Right cardiac atrium (tissue), 5 donors: ENCODE data around the gene PKHD1. TPM values are rescaled to one million over a fixed set of nuclear protein-coding genes. Genes with fewer than 3 reads are reported as not detected.

Source experiments
- ATAC-seq, 2 donors: fragments of 200-7000 bp; cut with Tn5 transposase; one replicate each; pipeline versions ENCODE4 v1.8.0 to v1.9.1; 2020; ENCODE audit warnings: moderate library complexity in 2 of 2, mild to moderate bottlenecking in 1 of 2
- DNase-seq, 3 donors: peaks; one replicate each; pipeline ENCODE4 v3.0.0-alpha.2; 2020
- H3K27ac ChIP-seq: one replicate; pipeline ENCODE4 v1.5.1; 2013; ENCODE audit warnings: mild to moderate bottlenecking, low read length, control low read depth, moderate library complexity
- H3K27me3 ChIP-seq: one replicate; pipeline ENCODE4 v1.6.1; 2013; ENCODE audit not compliant: control insufficient read depth, insufficient read depth
- H3K4me1 ChIP-seq: one replicate; pipeline ENCODE4 v1.6.1; 2013; ENCODE audit warnings: low read length; ENCODE audit not compliant: control insufficient read depth, insufficient read depth
- H3K4me3 ChIP-seq: one replicate; pipeline ENCODE4 v1.5.1; 2013; ENCODE audit warnings: low read length, control low read depth
- H3K9me3 ChIP-seq: one replicate; pipeline ENCODE4 v1.6.1; 2013; ENCODE audit warnings: low read length; ENCODE audit not compliant: control insufficient read depth
- WGBS: extraction: QIAGEN DNeasy Blood & Tissue Kit; methylation state at CpG from one replicate; pipeline ENCODE4 v1.1.7; 2013; 5-methylcytosine and 5-hydroxymethylcytosine counted together
- intact Hi-C, 4 donors: fragments of 100-400 bp; cut with DNase I; formaldehyde crosslinking; loops; one replicate each; pipeline versions ENCODE4 v1.11.0 to v1.14.0; 2022 to 2023
- polyA plus RNA-seq: library from polyadenylated mRNA; stranded (reverse); fragments of 200-250 nt; gene quantifications from one replicate; pipeline ENCODE4 v1.2.3, GENCODE V29; 2013
- total RNA-seq, 4 donors: library from RNA; stranded (reverse); fragmentation: NEBNext Ultra II Directional; extraction: Animal tissue kit (Norgen Biotek cat#: 25700); gene quantifications; one replicate each; pipeline ENCODE4 v1.2.1, GENCODE V29; 2021
- donor health status: healthy with polysubstance abuse.
- donor health status: DM: no; HTN: yes; CAD: no.
- donor health status: DM: no; HTN: no; CAD: no.
- donor health status: DM: no; HTN: yes; CAD: no; lungs with severe emphysema.
- donor health status: DM: yes; HTN: yes; CAD: no.

Gene PKHD1
- total and polyA plus RNA-seq, 5 donors: under 0.01 to 0.03 TPM; not detected in 3

DNA sequence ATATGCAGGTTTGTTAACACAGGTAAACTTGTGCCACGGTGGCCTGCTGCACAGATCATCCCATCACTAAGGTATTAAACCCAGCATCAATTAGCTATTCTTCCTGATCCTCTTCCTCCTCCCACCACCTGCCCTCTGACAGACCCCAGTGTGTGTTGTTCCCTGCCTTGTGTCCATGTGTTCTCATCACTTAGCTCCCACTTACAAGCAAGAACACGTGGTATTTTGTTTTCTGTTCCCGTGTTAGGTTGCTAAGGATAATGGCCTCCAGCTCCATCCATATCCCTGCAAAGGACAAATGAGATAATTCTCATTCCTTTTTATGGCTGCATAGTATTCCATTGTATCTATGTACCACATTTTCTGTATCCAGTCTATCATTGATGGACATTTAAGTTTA, 294.0 kb downstream of the PKHD1 start:
- no peak for ATAC-seq

DNA sequence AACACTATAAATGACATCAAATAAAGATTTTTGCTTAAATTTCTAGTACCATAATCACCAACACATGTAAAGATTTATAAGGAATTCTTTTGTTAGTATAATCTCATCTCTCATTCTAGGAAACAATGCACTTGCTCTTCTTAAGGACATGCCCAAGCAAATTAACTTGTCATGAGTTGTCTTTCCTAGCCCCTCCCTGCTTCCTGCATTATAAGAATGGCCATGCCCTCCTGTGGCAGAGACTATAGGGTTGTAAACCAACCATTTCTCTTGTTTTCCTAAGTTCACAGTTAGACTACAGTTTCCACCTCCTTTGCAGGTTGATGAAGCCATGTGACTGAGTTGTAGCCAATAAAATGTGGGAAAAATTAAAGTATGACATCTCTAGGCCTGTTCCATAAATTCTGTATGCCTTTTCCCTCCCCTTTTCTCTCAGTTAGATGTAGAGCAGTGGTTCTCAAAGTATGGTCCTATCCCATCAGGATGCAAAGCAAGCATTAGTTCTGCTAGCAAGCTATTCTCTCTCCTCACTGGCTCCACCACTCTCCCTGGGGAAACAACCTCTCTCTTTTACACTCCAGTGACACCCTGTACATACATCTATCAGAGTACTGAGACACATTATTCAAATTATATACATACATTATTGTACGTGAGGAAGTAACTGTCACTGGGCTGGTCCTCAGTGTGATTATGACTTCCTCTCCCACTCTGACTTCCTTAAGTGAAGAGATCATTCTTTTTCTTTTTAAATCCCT, 295.0 kb downstream of the PKHD1 start:
- intact Hi-C loops: no loop called here
- DNase-seq (no peak), ATAC-seq (no peak)
- no peaks in the 10 kb centered on the region for H3K9me3 ChIP-seq
- H3K27ac ChIP-seq: no peak overlapping the region
- no peaks in the 10 kb centered on the region for H3K4me1 ChIP-seq
- 30% methylated on average over 1 of the region's 1 CpG for WGBS
- H3K4me3 ChIP-seq: no peak overlapping the region
- no peaks in the 10 kb centered on the region for H3K27me3 ChIP-seq

More for the DNA sequence above, 294.0 kb downstream of the PKHD1 start:
- H3K4me1 ChIP-seq: no peaks in the 10 kb centered on the region
- intact Hi-C loops: no loop called here
- H3K4me3 ChIP-seq: no peak overlapping the region
- no peak for DNase-seq
- no peaks in the 10 kb centered on the region for H3K27me3 ChIP-seq
- H3K9me3 ChIP-seq: no peaks in the 10 kb centered on the region
- 83% methylated on average over 3 of the region's 3 CpGs for WGBS
- no peak overlapping the region for H3K27ac ChIP-seq

DNA sequence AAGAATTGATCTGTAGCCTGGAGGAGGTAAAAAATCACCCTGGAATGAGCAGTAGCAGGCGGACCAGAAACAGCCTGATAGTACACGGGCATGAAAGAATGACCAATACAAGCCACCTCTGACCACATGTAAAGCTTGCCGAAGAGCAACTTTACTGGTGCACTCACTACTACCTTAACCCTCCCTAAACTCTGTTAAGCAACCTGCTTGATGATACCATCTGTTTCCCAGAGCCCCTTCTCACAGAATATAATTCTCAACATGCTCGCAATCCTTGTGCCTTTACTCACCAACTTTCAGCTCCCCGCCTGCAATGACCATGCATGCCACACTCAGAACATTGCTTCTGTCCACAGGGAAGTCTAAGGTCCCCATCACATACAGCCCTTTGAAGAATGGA, 296.5 kb downstream of the PKHD1 start:
- WGBS: 82% methylated on average over 5 of the region's 5 CpGs
- intact Hi-C loops: no loop called here
- DNase-seq: no peak
- no peaks in the 10 kb centered on the region for H3K9me3 ChIP-seq
- H3K4me3 ChIP-seq: no peak overlapping the region
- no peaks in the 10 kb centered on the region for H3K27me3 ChIP-seq
- ATAC-seq: no peak
- H3K4me1 ChIP-seq: no peaks in the 10 kb centered on the region
- H3K27ac ChIP-seq: no peak overlapping the region

DNA sequence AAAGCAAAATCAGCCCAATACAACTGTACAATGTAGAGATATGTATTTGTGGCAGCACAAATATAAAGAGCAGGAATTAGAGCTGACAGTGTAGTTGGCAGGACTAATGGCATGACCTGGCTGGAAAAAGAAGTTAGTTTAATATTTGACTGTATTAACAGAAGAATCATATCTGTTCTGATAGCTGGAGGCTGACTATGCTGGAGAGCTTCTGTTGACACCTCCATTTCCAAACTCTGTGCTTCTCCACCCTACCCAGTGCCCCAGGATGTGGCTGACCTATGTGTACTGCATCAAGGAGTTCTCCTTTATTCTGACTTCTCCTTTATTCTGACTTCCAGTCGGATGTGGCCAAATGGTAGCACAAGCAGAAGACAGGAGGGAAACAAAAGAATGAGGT, 299.3 kb downstream of the PKHD1 start:
- DNase-seq: no peak
- no peaks in the 10 kb centered on the region for H3K9me3 ChIP-seq
- no peak overlapping the region for H3K27ac ChIP-seq
- no peak overlapping the region for H3K4me3 ChIP-seq
- 65% methylated on average over 1 of the region's 1 CpG for WGBS
- intact Hi-C loops: no loop called here
- H3K27me3 ChIP-seq: no peaks in the 10 kb centered on the region
- ATAC-seq: no peak
- no peaks in the 10 kb centered on the region for H3K4me1 ChIP-seq

DNA sequence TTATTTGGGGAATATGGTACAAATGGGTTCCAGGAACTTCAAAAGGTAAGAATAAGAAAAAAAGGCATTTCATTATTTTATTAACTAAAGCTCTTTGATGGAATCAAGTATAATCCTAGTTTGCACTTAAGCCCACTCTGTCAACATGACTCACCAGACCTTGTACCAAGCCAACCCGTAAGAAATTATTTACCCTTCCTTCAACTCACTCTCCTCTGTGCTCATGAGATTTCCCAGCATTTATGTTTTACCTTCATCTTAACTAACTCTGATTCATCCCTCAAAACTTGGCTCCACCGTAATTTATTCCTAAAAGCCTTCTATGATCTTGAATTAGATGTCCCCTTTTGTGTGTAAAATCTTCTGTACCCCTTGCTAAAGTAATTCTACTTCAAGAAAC, 308.7 kb downstream of the PKHD1 start:
- H3K27me3 ChIP-seq: no peaks in the 10 kb centered on the region
- intact Hi-C loops: no loop called here
- 75% methylated on average over 2 of the region's 2 CpGs for WGBS

DNA sequence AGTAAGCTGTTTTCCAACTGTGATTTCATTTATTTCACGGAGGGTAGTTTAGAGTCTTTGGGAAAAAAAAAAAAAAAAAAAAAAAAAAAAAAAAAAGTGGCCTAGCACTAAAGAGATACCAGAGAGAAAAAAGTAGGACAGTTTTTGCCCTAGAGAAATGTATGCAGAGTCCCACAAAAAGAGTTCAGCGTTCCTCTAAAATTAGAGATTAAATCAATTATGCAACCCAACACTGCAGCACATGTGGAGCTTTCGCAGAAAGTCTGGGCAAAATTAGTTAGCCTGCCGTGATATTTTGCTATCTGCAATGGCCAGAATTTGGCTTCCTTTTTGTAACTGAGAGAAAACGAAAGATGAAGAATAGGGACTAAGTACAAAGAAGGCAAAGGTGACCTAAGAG, 309.8 kb downstream of the PKHD1 start:
- no peaks in the 10 kb centered on the region for H3K9me3 ChIP-seq
- 71% methylated on average over 5 of the region's 5 CpGs for WGBS
- H3K4me1 ChIP-seq: no peaks in the 10 kb centered on the region
- intact Hi-C loops: no loop called here
- no peak overlapping the region for H3K4me3 ChIP-seq
- no peak overlapping the region for H3K27ac ChIP-seq
- ATAC-seq (no peak), DNase-seq (no peak)
- no peaks in the 10 kb centered on the region for H3K27me3 ChIP-seq

More for the DNA sequence above, 308.7 kb downstream of the PKHD1 start:
- Histone ChIP-seq H3K4me1 (no peaks in the 10 kb centered on the region), H3K4me3 (no peak overlapping the region), H3K27ac (no peak overlapping the region), H3K9me3 (no peaks in the 10 kb centered on the region)
- DNase-seq (no peak), ATAC-seq (no peak)

DNA sequence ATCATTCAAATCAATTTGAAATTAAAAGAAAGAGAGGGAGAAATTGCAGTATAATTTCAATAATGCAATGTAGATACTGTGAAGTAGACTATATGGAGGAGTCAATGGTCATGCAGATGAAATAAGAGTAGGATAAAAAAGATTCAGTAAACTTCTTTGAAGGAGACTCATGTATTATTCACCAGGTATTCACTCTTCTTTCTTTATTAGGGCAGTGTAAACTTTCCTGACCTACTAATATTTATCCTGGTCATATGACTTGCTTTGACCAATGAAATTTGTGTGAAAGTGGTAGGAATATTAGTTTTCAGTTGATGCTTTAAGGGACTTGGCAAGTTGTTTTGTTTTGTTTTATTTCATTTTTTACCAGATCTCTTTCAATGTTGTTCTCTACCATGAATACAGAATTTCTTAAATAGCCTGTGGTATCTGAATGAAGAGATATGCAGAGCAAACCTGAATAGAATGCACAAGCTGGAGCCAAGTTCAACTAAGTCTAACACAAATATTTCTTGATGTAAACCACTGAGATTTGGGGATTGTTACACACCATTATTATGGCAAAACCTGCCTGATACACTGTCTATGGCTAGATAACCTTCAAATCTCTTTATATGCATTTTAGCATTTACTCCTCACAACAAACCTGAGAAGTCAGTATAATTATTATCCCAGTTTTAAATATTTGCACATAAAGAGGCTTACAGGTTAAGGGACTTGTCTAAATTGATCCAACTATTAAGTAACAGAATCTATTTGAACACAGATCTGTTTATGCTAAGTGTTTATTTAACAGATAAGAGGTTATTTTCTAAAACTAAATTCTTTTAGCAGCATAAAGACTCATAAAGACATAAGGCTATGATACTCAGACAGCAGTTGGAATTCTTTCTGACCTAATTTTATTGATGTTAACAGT, 311.2 kb downstream of the PKHD1 start:
- DNase-seq (no peak), ATAC-seq (no peak)
- Histone ChIP-seq H3K4me1 (no peaks in the 10 kb centered on the region), H3K27me3 (no peaks in the 10 kb centered on the region), H3K4me3 (no peak overlapping the region), H3K9me3 (no peaks in the 10 kb centered on the region), H3K27ac (no peak overlapping the region)
- intact Hi-C loops: no loop called here

DNA sequence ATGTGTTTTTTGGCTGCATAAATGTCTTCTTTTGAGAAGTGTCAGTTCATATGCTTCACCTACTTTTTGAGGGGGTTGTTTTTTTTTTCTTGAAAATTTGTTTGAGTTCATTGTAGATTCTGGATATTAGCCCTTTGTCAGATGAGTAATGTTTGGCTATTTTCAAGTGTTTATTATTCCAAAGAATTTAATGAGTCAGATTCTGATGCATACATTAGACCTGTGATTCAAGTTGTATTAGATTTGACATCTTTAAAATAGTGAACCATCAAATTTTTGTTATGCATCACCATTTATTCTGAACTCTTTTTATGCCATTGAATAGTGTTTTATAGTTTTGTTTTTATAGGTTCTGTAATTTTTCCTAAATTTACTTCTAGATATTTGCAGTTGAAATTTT, 319.3 kb downstream of the PKHD1 start:
- DNase-seq: no peak
- intact Hi-C loops: no loop called here
- ATAC-seq: no peak
- no peaks in the 10 kb centered on the region for H3K27me3 ChIP-seq
- H3K9me3 ChIP-seq: no peaks in the 10 kb centered on the region
- H3K27ac ChIP-seq: no peak overlapping the region
- no peak overlapping the region for H3K4me3 ChIP-seq
- H3K4me1 ChIP-seq: no peaks in the 10 kb centered on the region

DNA sequence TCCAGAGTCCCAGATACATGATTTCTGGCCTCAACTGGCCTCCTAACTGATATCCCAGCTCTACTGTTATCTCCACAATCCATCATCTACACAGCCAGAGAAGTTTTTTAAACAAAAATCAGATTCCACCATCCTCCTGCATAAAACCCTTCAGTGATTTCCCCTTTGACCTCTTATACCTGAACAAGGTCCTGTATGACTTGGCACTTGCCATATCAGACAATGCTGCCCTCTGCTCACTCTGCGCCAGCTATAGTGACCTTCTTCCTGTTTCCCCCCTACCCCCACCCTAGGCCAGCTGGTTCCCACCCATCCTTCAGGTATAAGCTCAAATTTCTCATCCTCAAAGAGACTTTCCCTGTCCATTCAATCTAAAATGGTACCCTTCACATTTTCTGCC, 322.2 kb downstream of the PKHD1 start:
- WGBS: 0% methylated on average over 1 of the region's 1 CpG
- ATAC-seq: no peak
- no peaks in the 10 kb centered on the region for H3K4me1 ChIP-seq
- intact Hi-C loops: no loop called here
- H3K27ac ChIP-seq: no peak overlapping the region
- no peak for DNase-seq
- H3K9me3 ChIP-seq: no peaks in the 10 kb centered on the region
- no peak overlapping the region for H3K4me3 ChIP-seq
- H3K27me3 ChIP-seq: no peaks in the 10 kb centered on the region

DNA sequence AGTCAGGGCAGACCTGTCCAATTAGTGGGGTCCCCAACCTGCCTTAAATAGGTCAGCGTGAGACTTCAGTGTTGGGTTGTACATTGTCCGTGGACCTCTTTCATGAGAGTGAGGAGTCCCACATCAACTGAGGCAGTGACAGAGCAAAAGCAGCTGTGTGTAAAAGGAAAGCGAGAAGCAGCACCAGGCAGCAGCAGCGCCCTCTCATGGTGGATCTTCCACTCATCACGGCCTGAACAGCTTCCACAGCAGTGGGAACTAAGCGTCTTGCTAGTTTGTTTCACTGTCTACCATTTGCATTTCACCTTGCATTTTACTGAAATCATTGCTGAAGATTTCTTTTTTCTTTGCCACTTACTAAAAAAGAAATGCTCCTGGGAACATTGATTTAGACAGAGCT, 333.8 kb downstream of the PKHD1 start:
- peak in 1 of 2 donors; percentile 29 for ATAC-seq
- intact Hi-C loops: loop anchor here in 1 of 4 donors (10.0 kb wide), 1 partner anchor 219 kb away; no protein-coding TSS in a partner anchor
- WGBS: 26% methylated on average over 6 of the region's 6 CpGs
- no peak overlapping the region for H3K4me3 ChIP-seq
- H3K4me1 ChIP-seq: no peaks in the 10 kb centered on the region
- no peak overlapping the region for H3K27ac ChIP-seq
- no peaks in the 10 kb centered on the region for H3K27me3 ChIP-seq
- H3K9me3 ChIP-seq: no peaks in the 10 kb centered on the region
- peak; percentile 17 to 65 (median 44) for DNase-seq

DNA sequence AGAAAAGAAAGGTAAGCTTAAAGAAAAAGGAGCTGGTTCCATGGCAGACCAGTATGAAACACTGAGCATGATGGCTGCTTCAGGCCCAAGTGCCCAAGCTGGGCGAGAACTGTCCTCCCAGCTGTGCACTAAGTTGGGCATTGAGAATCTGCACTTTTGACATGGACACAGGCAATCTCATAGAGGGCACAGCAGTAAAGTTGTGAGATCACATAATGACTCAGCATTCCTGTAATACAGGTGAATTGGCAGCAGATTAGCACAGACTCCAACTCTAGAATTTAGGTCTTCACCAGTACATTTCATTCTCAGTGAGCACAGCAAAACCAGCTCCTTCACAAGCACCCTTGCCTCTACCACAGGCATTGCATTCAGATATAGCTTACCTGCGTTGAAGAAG, 343.4 kb downstream of the PKHD1 start:
- no peak overlapping the region for H3K27ac ChIP-seq
- WGBS: 80% methylated on average over 2 of the region's 2 CpGs
- no peak overlapping the region for H3K4me3 ChIP-seq
- no peaks in the 10 kb centered on the region for H3K4me1 ChIP-seq
- H3K9me3 ChIP-seq: no peaks in the 10 kb centered on the region
- DNase-seq (no peak), ATAC-seq (no peak)
- intact Hi-C loops: no loop called here
- no peaks in the 10 kb centered on the region for H3K27me3 ChIP-seq
